Neuronal stem cell (in vitro differentiated cells): ENCODE data around the gene ACSS1.
A peak's percentile ranks its signal among the peaks of the same experiment; 100 is the strongest.

Experiments used
- DNase-seq: peaks from one replicate; pipeline ENCODE4 v3.0.0-alpha.2; 2013; ENCODE audit warnings: low spot score
- H2AFZ ChIP-seq: one replicate; pipeline ENCODE4 v1.6.1; 2013; ENCODE audit warnings: mild to moderate bottlenecking, low read length, inconsistent platforms
- H2AK5ac ChIP-seq: 2 replicates; pipeline ENCODE4 v1.6.1; 2013; ENCODE audit warnings: low read depth, mild to moderate bottlenecking, inconsistent platforms, low read length, moderate library complexity, mixed read lengths
- H2BK120ac ChIP-seq: 2 replicates; pipeline ENCODE4 v1.6.1; 2013; ENCODE audit warnings: low read depth, mild to moderate bottlenecking, inconsistent platforms, low read length, moderate library complexity, mixed read lengths
- H2BK12ac ChIP-seq: one replicate; pipeline ENCODE4 v1.6.1; 2013; ENCODE audit warnings: low read length, inconsistent platforms
- H2BK15ac ChIP-seq: 2 replicates; pipeline ENCODE4 v1.6.1; 2013; ENCODE audit warnings: mild to moderate bottlenecking, low read length, inconsistent platforms, mixed read lengths
- H2BK5ac ChIP-seq: one replicate; pipeline ENCODE4 v1.6.1; 2013; ENCODE audit warnings: inconsistent platforms, mild to moderate bottlenecking, low read length, moderate library complexity
- H3K14ac ChIP-seq: one replicate; pipeline ENCODE4 v1.6.1; 2013; ENCODE audit warnings: low read length, inconsistent platforms
- H3K18ac ChIP-seq: 2 replicates; pipeline ENCODE4 v1.6.1; 2013; ENCODE audit warnings: low read length, inconsistent platforms
- H3K23ac ChIP-seq: 2 replicates; pipeline ENCODE4 v1.6.1; 2013; ENCODE audit warnings: low read depth, mild to moderate bottlenecking, mixed read lengths, low read length, inconsistent platforms; ENCODE audit not compliant: poor library complexity
- H3K27ac ChIP-seq: replicated peaks from 3 replicates; pipeline ENCODE4 v1.5.1; 2013; ENCODE audit warnings: low read length, inconsistent platforms
- H3K27me3 ChIP-seq, 3 experiments: 2 replicates each; pipeline ENCODE4 v1.6.1; 2013; ENCODE audit warnings: low read length in 3 of 3, mild to moderate bottlenecking in 2 of 3, inconsistent platforms in 1 of 3, low read depth in 1 of 3, mixed read lengths in 1 of 3, moderate library complexity in 1 of 3; ENCODE audit not compliant: control insufficient read depth in 3 of 3, insufficient read depth in 3 of 3
- H3K36me3 ChIP-seq, 2 donors: replicated peaks in 1 of 2; 2 replicates each; pipeline ENCODE4 v1.6.1; 2013; ENCODE audit warnings: low read length in 2 of 2; ENCODE audit not compliant: control insufficient read depth in 2 of 2, insufficient read depth in 2 of 2
- H3K4ac ChIP-seq: 2 replicates; pipeline ENCODE4 v1.6.1; 2013; ENCODE audit warnings: inconsistent platforms, mild to moderate bottlenecking, low read length, moderate library complexity
- H3K4me1 ChIP-seq, 2 donors: 1 replicate in 1 of 2; 2 replicates in 1 of 2; pipeline ENCODE4 v1.6.1; 2013; ENCODE audit warnings: low read length in 2 of 2, low read depth in 1 of 2; ENCODE audit not compliant: control insufficient read depth in 2 of 2, insufficient read depth in 1 of 2
- H3K4me2 ChIP-seq: one replicate; pipeline ENCODE4 v1.6.1; 2013; ENCODE audit warnings: mild to moderate bottlenecking, low read length, inconsistent platforms; ENCODE audit not compliant: insufficient read depth, poor library complexity, severe bottlenecking
- H3K4me3 ChIP-seq, 2 donors: 2 replicates each; pipeline ENCODE4 v1.5.1; 2013; ENCODE audit warnings: low read length in 2 of 2, mild to moderate bottlenecking in 2 of 2, inconsistent platforms in 1 of 2, moderate library complexity in 1 of 2
- H3K79me1 ChIP-seq: one replicate; pipeline ENCODE4 v1.6.1; 2013; ENCODE audit warnings: low read depth, mild to moderate bottlenecking, inconsistent platforms, low read length, moderate library complexity
- H3K9ac ChIP-seq: one replicate; pipeline ENCODE4 v1.6.1; 2013; ENCODE audit warnings: mild to moderate bottlenecking, low read depth, low read length, inconsistent platforms; ENCODE audit not compliant: poor library complexity
- H3K9me3 ChIP-seq, 2 donors: replicated peaks in 1 of 2; 2 replicates each; pipeline versions ENCODE3 to v1.6.1; 2013; ENCODE audit warnings: low read length in 2 of 2, mild to moderate bottlenecking in 2 of 2, inconsistent platforms in 1 of 2, low read depth in 1 of 2, mixed read lengths in 1 of 2, moderate library complexity in 1 of 2; ENCODE audit not compliant: control insufficient read depth in 2 of 2, insufficient read depth in 1 of 2
- H4K8ac ChIP-seq: one replicate; pipeline ENCODE4 v1.6.1; 2013; ENCODE audit warnings: low read depth, mild to moderate bottlenecking, inconsistent platforms, low read length, moderate library complexity
- H4K91ac ChIP-seq: one replicate; pipeline ENCODE4 v1.6.1; 2013; ENCODE audit warnings: low read length, low read depth, mild to moderate bottlenecking, inconsistent platforms; ENCODE audit not compliant: poor library complexity
- WGBS, 2 donors: extraction: QIAGEN DNeasy Blood & Tissue Kit; methylation state at CpG; one replicate each; pipeline ENCODE4 v1.1.7; 2013; ENCODE audit warnings: missing lambda C conversion rate in 2 of 2, mixed read lengths in 1 of 2; ENCODE audit not compliant: insufficient read length in 2 of 2, insufficient replicate concordance in 1 of 2; ENCODE audit errors: extremely low coverage in 2 of 2; 5-methylcytosine and 5-hydroxymethylcytosine counted together

Gene ACSS1

GRCh38 chr20:25062841-25063240 is 4.9 kb upstream of the ACSS1 start:
- Histone ChIP-seq H3K79me1 (peaks cover 3% of the 10 kb centered on the region), H3K18ac (no peak overlapping the region), H3K9ac (no peak overlapping the region), H2BK120ac (no peak overlapping the region), H2BK12ac (no peak overlapping the region), H3K4ac (no peak overlapping the region), H2BK5ac (no peak overlapping the region), H3K14ac (no peak overlapping the region), H3K4me1 (peaks cover 1 to 15% of the 10 kb centered on the region in 2 donors), H3K23ac (no peak overlapping the region), H3K9me3 (peaks cover 0 to 10% of the 10 kb centered on the region in 2 donors), H3K27ac (no peak overlapping the region), H4K91ac (no peak overlapping the region), H2AK5ac (no peak overlapping the region), H3K27me3 (peaks cover 5 to 69% (median 59%) of the 10 kb centered on the region in 3 experiments), H3K4me2 (no peak overlapping the region), H4K8ac (no peak overlapping the region), H2AFZ (no peak overlapping the region), H3K36me3 (peaks cover 0 to 1% of the 10 kb centered on the region in 2 donors), H2BK15ac (no peak overlapping the region), H3K4me3 (no peak overlapping the region)
- DNase-seq = no peak
- no CpG with 5 or more reads among the region's 7 CpGs for WGBS, 2 donors

- Histone ChIP-seq H4K91ac (no peak overlapping the region), H3K4me2 (no peak overlapping the region), H2BK15ac (no peak overlapping the region), H3K27me3 (peaks cover 9 to 78% (median 59%) of the 10 kb centered on the region in 3 experiments), H3K4me3 (no peak overlapping the region), H3K4me1 (peaks cover 4 to 10% of the 10 kb centered on the region in 2 donors), H3K14ac (no peak overlapping the region), H2AK5ac (no peak overlapping the region), H3K79me1 (no peaks in the 10 kb centered on the region), H3K4ac (no peak overlapping the region), H3K36me3 (no peaks in the 10 kb centered on the region), H3K27ac (no peak overlapping the region), H2BK5ac (peak overlapping the region; percentile 30), H3K18ac (no peak overlapping the region), H4K8ac (no peak overlapping the region), H3K9ac (no peak overlapping the region), H2BK12ac (no peak overlapping the region), H3K9me3 (peaks cover 0 to 2% of the 10 kb centered on the region in 2 donors), H2AFZ (no peak overlapping the region), H3K23ac (no peak overlapping the region), H2BK120ac (no peak overlapping the region)
- DNase-seq = no peak
- no CpG with 5 or more reads among the region's 15 CpGs for WGBS, 2 donors
These were observed 4.0 kb upstream of the ACSS1 start for GRCh38 chr20:25061821-25062530.

GRCh38 chr20:25061103-25061799 is 3.3 kb upstream of the ACSS1 start:
- H3K23ac ChIP-seq = no peak overlapping the region

GRCh38 chr20:25059866-25060465 is 2.0 kb upstream of the ACSS1 start:
- Histone ChIP-seq H3K36me3 (no peaks in the 10 kb centered on the region), H2BK5ac (no peak overlapping the region), H3K18ac (no peak overlapping the region), H3K27me3 (peaks cover 10 to 95% (median 73%) of the 10 kb centered on the region in 3 experiments), H3K4ac (no peak overlapping the region), H4K8ac (no peak overlapping the region), H3K9ac (no peak overlapping the region), H3K27ac (no peak overlapping the region), H3K79me1 (no peaks in the 10 kb centered on the region), H3K23ac (no peak overlapping the region), H4K91ac (no peak overlapping the region), H2AFZ (no peak overlapping the region), H3K4me1 (peaks cover 4 to 5% of the 10 kb centered on the region in 2 donors), H2BK120ac (no peak overlapping the region), H2AK5ac (no peak overlapping the region), H3K4me2 (no peak overlapping the region), H3K4me3 (no peak overlapping the region), H2BK12ac (no peak overlapping the region), H2BK15ac (no peak overlapping the region), H3K14ac (peak overlapping the region; percentile 25), H3K9me3 (peaks cover 0 to 2% of the 10 kb centered on the region in 2 donors)
- no peak for DNase-seq
- no CpG with 5 or more reads among the region's 8 CpGs for WGBS, 2 donors

More at GRCh38 chr20:25061103-25061799, 3.3 kb upstream of the ACSS1 start:
- DNase-seq = no peak
- Histone ChIP-seq H3K9me3 (peaks cover 0 to 2% of the 10 kb centered on the region in 2 donors), H3K18ac (no peak overlapping the region), H2BK15ac (no peak overlapping the region), H3K4ac (no peak overlapping the region), H3K9ac (no peak overlapping the region), H3K14ac (no peak overlapping the region), H4K91ac (no peak overlapping the region), H3K4me2 (no peak overlapping the region), H2AFZ (no peak overlapping the region), H3K79me1 (no peaks in the 10 kb centered on the region), H2AK5ac (no peak overlapping the region), H3K27ac (no peak overlapping the region), H4K8ac (no peak overlapping the region), H3K4me3 (no peak overlapping the region), H2BK5ac (no peak overlapping the region), H3K4me1 (peaks cover 4 to 10% of the 10 kb centered on the region in 2 donors), H2BK12ac (no peak overlapping the region), H3K36me3 (no peaks in the 10 kb centered on the region), H2BK120ac (no peak overlapping the region), H3K27me3 (peaks cover 10 to 85% (median 65%) of the 10 kb centered on the region in 3 experiments)
- no CpG with 5 or more reads among the region's 7 CpGs for WGBS, 2 donors
